NCI-H460 (cell line): ENCODE measurements around the gene CEP164. TPM values are rescaled to one million over a fixed set of nuclear protein-coding genes. Genes with fewer than 3 reads are reported as not detected.

ENCODE experiments used
- DNase-seq: peaks from one replicate; pipeline ENCODE4 v3.0.0-alpha.2; 2016; ENCODE audit warnings: low read depth; ENCODE audit errors: extremely low read depth
- total RNA-seq: library from RNA; depleted of rRNA; stranded (reverse); fragments of >200 nt; shearing (Covaris generic); gene quantifications from 2 replicates; pipeline ENCODE4 v1.2.3, GENCODE V29; 2014

The CEP164 gene
- total RNA-seq, 1 experiment from 2014 or later = 30.3 TPM

- DNase-seq = no peak
These were observed 28.7 kb downstream of the CEP164 start for GRCh38 chr11:117356126-117356890.

DNA sequence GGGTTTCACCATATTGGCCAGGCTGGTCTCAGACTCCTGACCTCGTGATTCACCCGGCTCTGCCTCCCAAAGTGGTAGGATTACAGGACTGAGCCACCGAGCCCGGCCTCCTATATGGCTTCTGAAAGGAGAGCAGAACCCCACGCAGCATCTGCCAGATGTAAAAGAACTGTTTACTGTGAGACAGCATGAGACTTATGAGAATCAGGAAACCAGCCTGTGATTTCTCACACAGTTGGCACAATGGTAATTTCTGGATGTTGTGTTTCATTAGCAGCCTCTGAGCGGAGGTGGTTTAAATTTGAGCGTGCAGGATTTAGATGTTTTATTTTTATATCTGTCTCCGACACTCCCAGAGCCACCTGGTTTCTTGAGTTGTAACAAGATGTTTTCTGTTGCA is 33.8 kb downstream of the CEP164 start:
- DNase-seq = no peak

GRCh38 chr11:117366248-117366647 is 38.6 kb downstream of the CEP164 start:
- DNase-seq = no peak

DNA sequence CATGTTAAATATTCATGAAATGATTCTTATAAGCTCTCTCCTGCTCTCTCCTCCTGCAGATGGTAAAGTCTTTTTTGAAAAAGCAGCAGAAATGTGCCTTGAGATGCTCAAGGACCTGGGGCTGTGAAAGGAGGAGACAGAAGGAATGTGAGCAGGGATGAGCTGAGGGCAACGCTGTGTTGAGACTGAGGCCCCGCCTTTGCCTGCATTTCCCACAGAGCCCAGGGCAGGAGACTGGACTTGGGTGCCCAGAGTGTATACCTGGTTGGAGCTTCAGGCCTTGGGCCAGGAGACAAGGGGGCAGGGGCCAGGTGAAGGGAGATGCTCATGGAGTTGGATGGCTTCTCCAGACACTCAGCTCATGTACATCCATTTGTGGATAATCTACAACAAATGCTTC is 39.2 kb downstream of the CEP164 start:
- no peak for DNase-seq

- no peak for DNase-seq
These were observed 41.9 kb downstream of the CEP164 start for GRCh38 chr11:117369534-117369933.

DNA sequence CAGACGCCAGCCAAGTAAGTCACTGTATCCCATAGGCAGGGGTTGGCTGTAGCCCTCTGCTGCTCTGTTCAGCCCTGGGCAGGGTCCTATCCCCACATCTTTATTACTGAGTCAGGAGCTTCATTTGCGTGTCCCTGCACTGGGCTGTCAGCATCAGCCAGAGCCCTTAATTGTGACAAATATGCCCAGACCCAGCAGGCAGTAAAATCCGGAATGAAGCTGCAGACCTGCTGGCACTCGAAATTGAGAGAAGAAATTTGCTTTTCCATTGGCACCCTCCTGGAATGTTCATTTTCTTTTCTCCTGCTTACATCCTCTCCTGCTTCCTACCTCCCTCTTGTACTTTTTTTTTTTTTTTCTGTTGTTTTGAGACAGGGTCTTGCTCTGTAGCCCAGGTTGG is 43.8 kb downstream of the CEP164 start:
- DNase-seq = no peak

GRCh38 chr11:117374316-117375055 is 46.8 kb downstream of the CEP164 start:
- no peak for DNase-seq

GRCh38 chr11:117375960-117376359 is 48.3 kb downstream of the CEP164 start:
- DNase-seq = no peak

GRCh38 chr11:117376517-117376916 is 48.9 kb downstream of the CEP164 start:
- no peak for DNase-seq

DNA sequence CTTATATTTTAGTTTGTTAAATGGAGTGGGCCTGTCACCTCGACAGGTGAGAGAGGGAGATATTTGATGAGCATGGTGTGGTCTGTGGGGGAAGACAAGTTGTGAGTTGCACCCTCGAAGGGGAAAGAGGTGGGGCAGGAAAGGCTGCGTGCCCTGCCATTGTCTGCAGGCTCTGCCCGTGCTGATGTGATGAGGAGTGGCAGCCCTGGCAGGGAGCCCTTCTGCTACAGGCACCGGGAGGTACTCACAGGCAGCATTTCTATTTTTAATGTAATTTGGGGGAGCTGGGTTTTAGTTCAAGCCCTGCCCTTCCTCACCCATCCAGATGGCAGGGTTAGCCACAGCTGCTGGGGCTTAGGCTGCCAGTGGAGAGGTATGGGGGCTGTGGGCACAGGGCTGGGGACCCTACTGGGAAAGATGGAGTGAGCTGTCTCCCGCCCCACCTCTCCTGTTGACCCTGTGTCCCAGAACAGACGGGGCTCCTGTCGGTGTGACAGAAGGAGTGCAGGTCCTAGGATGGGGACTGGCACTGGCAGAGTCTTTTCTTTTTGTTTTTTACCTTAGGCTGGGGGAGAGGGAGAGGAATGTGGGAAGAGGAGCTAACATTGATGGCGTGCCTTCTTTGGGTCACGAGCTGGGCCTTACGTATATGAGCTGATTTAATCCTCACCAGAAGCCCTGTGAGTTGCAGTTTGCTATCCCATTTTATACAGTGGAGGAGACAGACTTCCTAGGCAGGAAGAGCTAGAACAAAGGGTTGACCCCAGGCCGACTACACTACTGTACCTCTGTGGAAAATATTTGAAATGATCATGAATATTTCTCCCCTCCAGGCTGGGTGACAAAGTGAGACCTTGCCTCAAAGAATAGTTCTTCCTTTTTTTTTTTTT is 51.6 kb downstream of the CEP164 start:
- no peak for DNase-seq

DNA sequence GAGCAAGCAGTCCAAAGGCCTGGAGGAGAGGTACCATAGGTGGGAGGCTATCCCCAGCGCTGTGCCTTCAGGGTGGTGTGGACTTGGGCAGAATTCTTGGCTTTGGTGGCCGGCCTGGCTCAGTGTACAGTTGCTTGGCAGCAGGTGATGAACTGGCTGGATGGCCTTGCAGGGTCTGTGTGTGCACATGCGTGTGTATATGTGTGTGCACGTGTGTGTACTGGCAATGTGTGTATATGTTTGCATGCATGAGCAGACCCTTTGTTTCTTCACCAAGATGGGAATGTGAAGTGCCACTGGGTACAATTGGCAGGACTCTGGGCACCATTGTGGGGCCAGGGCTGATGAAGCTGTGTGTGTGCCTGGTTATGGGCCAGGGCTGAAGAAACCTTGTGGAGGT is 53.0 kb downstream of the CEP164 start:
- no peak for DNase-seq

- no peak for DNase-seq
These were observed 54.1 kb downstream of the CEP164 start for GRCh38 chr11:117381481-117382387.

GRCh38 chr11:117382746-117383145 is 55.1 kb downstream of the CEP164 start:
- no peak for DNase-seq

DNA sequence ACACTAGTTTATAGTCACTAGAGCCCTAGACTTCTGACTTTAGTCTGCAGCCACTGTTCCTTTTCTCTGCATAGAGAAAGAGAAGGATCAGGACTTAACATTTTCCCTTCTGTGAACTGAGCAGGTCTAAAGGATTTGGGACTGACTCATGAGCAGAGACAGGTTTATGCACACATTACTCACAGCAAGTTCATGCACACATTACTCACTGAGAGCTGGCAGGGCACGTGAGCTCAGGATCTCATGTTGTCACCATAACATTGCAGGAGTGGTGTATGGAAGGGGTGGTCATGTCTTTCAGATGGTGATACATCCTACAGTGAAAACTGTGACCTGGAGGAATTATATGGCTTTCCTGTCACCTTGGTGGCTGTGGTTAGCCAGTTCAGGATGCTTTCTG is 56.4 kb downstream of the CEP164 start:
- DNase-seq = no peak

DNA sequence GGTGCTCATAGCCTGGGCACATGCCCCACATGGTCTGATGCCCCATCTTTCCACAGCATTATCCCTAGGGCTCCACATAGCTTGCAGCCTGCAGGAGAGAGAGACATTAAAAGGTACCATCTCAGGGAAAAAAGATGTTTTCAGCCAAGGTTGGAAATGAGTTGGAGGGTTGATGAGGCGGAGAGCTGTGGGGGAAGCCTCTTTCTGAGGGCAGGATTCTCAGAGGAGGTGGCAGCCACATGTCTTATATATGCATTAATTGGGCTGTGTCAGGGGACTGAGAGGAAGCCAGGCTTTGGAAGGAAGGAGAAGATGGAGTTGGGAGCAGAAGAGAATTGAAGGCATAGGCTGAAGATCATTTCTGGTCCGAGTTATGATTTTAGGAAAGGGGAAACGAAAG is 57.8 kb downstream of the CEP164 start:
- DNase-seq = no peak

- DNase-seq = no peak
These were observed 58.3 kb downstream of the CEP164 start for GRCh38 chr11:117385906-117386305.

- no peak for DNase-seq
These were observed 60.5 kb downstream of the CEP164 start for GRCh38 chr11:117387992-117388755.

DNA sequence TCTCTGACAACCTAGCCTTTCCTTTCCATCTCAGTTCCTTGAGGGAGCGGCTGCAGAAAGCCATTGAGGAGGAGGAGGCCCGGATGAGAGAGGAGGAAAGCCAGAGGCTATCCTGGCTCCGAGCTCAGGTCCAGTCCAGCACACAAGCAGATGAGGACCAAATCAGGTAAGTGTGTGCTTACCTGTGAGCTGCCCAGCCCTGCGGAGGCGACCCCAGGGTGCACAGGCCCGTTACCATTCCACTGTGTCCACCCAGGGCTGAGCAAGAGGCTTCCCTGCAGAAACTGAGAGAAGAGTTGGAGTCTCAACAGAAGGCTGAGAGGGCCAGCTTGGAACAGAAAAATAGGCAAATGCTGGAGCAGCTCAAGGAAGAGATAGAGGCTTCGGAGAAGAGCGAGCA is 63.1 kb downstream of the CEP164 start:
- no peak for DNase-seq

- no peak for DNase-seq
These were observed 63.5 kb downstream of the CEP164 start for GRCh38 chr11:117391181-117391580.
